ENCODE data around the gene STX8.

STX8 gene

GRCh38 chr17:9220398-9221146, 355.0 kb downstream of the STX8 start:
- DNase-seq (ENCODE audit: low spot score), result no peak
- in situ Hi-C loops (cut with MboI; ENCODE audit: low sequenced_read_pairs, unreplicated experiment), result no loop called here
- no peak for TF ChIP-seq CTCF (IDR thresholded peaks at IDR 0.05; ENCODE audit: borderline replicate concordance, control extremely low read depth, extremely low read depth, insufficient read depth, missing control alignments)

GRCh38 chr17:9219631-9220397, 355.8 kb downstream of the STX8 start:
- TF ChIP-seq CTCF (IDR thresholded peaks at IDR 0.05; ENCODE audit: borderline replicate concordance, control extremely low read depth, extremely low read depth, insufficient read depth, missing control alignments), result no peak
- in situ Hi-C loops (cut with MboI; ENCODE audit: low sequenced_read_pairs, unreplicated experiment), result no loop called here

GRCh38 chr17:9218911-9219310, 356.7 kb downstream of the STX8 start:
- in situ Hi-C loops (cut with MboI; ENCODE audit: low sequenced_read_pairs, unreplicated experiment), result no loop called here
- no peak for TF ChIP-seq CTCF (IDR thresholded peaks at IDR 0.05; ENCODE audit: borderline replicate concordance, control extremely low read depth, extremely low read depth, insufficient read depth, missing control alignments)
- DNase-seq (ENCODE audit: low spot score), result no peak

More at GRCh38 chr17:9219631-9220397, 355.8 kb downstream of the STX8 start:
- DNase-seq (ENCODE audit: low spot score), result no peak

- no peak for DNase-seq (ENCODE audit: low spot score)
- TF ChIP-seq CTCF (IDR thresholded peaks at IDR 0.05; ENCODE audit: borderline replicate concordance, control extremely low read depth, extremely low read depth, insufficient read depth, missing control alignments), result no peak
Observed at GRCh38 chr17:9218064-9218635, 357.5 kb downstream of the STX8 start.

GRCh38 chr17:9217151-9218056, 358.2 kb downstream of the STX8 start:
- no peak for DNase-seq (ENCODE audit: low spot score)
- no peak for TF ChIP-seq CTCF (IDR thresholded peaks at IDR 0.05; ENCODE audit: borderline replicate concordance, control extremely low read depth, extremely low read depth, insufficient read depth, missing control alignments)
- in situ Hi-C loops (cut with MboI; ENCODE audit: low sequenced_read_pairs, unreplicated experiment), result no loop called here

More at GRCh38 chr17:9218064-9218635, 357.5 kb downstream of the STX8 start:
- in situ Hi-C loops (cut with MboI; ENCODE audit: low sequenced_read_pairs, unreplicated experiment), result no loop called here

GRCh38 chr17:9215465-9215864, 360.2 kb downstream of the STX8 start:
- in situ Hi-C loops (cut with MboI; ENCODE audit: low sequenced_read_pairs, unreplicated experiment), result no loop called here
- DNase-seq (ENCODE audit: low spot score), result no peak
- no peak for TF ChIP-seq CTCF (IDR thresholded peaks at IDR 0.05; ENCODE audit: borderline replicate concordance, control extremely low read depth, extremely low read depth, insufficient read depth, missing control alignments)
